Endothelial cell of umbilical vein (primary cell): ENCODE results near the gene GAS7.

Source experiments
- CTCF ChIP-seq, 2 donors: IDR thresholded peaks; 1 replicate in 1 of 2; 2 replicates in 1 of 2; pipeline ENCODE4 v1.5.1; 2011; ENCODE audit warnings: low read length in 2 of 2, mild to moderate bottlenecking in 2 of 2, moderate library complexity in 2 of 2, control low read depth in 1 of 2, inconsistent platforms in 1 of 2, low read depth in 1 of 2; ENCODE audit not compliant: insufficient read depth in 1 of 2; ENCODE audit errors: extremely low read depth in 1 of 2
- GATA2 ChIP-seq: IDR thresholded peaks from 2 replicates; pipeline ENCODE4 v1.7.0; 2011; ENCODE audit warnings: low read depth, mild to moderate bottlenecking, moderate library complexity, mixed read lengths, low read length; ENCODE audit not compliant: insufficient read length, insufficient read depth
- MYC ChIP-seq: IDR thresholded peaks from one replicate; pipeline ENCODE4 v1.6.1; 2011; ENCODE audit warnings: mild to moderate bottlenecking, low read depth, low read length
- POLR2AphosphoS5 ChIP-seq: IDR thresholded peaks from 2 replicates; pipeline ENCODE4 v1.6.1; 2012; ENCODE audit warnings: low read depth, mild to moderate bottlenecking, control low read depth, low read length, moderate library complexity; ENCODE audit not compliant: insufficient read depth
- TF ChIP-seq, protein P1 (sequence below): IDR thresholded peaks from 2 replicates; pipeline ENCODE4 v1.6.1; 2011; ENCODE audit not compliant: insufficient read depth, insufficient read length

DNA sequence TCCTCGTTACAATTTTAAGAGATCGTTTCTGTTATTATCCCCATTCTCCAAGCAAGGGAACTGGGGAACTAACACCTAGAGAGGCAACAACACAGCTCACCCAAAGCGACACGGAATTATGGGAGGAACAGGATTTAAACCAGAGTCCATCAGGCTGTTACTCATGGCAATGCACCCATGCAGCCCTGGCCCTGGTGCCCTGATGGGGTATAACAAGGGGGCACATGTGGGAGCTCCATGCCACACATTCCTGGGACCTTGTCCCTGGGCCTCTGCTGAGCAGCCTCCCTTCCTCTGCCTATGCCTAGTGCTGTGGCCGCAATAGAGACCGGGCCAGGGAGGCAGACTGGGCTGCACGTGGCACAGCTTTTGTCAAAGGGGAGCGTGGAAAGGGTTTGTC lies 280.1 kb downstream of the GAS7 start:
- TF ChIP-seq, protein P1, sequence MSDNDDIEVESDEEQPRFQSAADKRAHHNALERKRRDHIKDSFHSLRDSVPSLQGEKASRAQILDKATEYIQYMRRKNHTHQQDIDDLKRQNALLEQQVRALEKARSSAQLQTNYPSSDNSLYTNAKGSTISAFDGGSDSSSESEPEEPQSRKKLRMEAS, result no peak
- TF ChIP-seq CTCF (IDR thresholded peaks at IDR 0.05; ENCODE audit: extremely low read depth in 1 of 2, insufficient read depth in 1 of 2, low read depth in 1 of 2, low read length in 2 of 2) (no peak), MYC (no peak), POLR2AphosphoS5 (no peak), GATA2 (no peak)
